ENCODE data around the gene MICALL2.

Gene MICALL2

GRCh38 chr7:1497293-1497927 lies 38.1 kb upstream of the MICALL2 start:
- in situ Hi-C loops (cut with HindIII; ENCODE audit: low sequenced_read_pairs), result no loop called here
- TF ChIP-seq CTCF (IDR thresholded peaks at IDR 0.05; ENCODE audit: low read depth, low read length), result no peak
- no peak overlapping the region for H3K4me3 ChIP-seq (ENCODE audit: low read depth, low read length)

GRCh38 chr7:1496531-1497292 lies 37.4 kb upstream of the MICALL2 start:
- in situ Hi-C loops (cut with HindIII; ENCODE audit: low sequenced_read_pairs), result no loop called here
- no peak overlapping the region for H3K4me3 ChIP-seq (ENCODE audit: low read depth, low read length)
- no peak for TF ChIP-seq CTCF (IDR thresholded peaks at IDR 0.05; ENCODE audit: low read depth, low read length)
- DNase-seq (ENCODE audit: low read depth, low spot score), result no peak

More at GRCh38 chr7:1497293-1497927, 38.1 kb upstream of the MICALL2 start:
- DNase-seq (ENCODE audit: low read depth, low spot score), result no peak

GRCh38 chr7:1495564-1496242 lies 36.4 kb upstream of the MICALL2 start:
- TF ChIP-seq CTCF (IDR thresholded peaks at IDR 0.05; ENCODE audit: low read depth, low read length), result no peak
- in situ Hi-C loops (cut with HindIII; ENCODE audit: low sequenced_read_pairs), result no loop called here
- H3K4me3 ChIP-seq (ENCODE audit: low read depth, low read length), result no peak overlapping the region
- no peak for DNase-seq (ENCODE audit: low read depth, low spot score)

- no peak for TF ChIP-seq CTCF (IDR thresholded peaks at IDR 0.05; ENCODE audit: low read depth, low read length)
- in situ Hi-C loops (cut with HindIII; ENCODE audit: low sequenced_read_pairs), result no loop called here
- DNase-seq (ENCODE audit: low read depth, low spot score), result no peak
- no peak overlapping the region for H3K4me3 ChIP-seq (ENCODE audit: low read depth, low read length)
Measured at GRCh38 chr7:1494866-1495563, 35.7 kb upstream of the MICALL2 start.

- in situ Hi-C loops (cut with HindIII; ENCODE audit: low sequenced_read_pairs), result no loop called here
- no peak for DNase-seq (ENCODE audit: low read depth, low spot score)
- TF ChIP-seq CTCF (IDR thresholded peaks at IDR 0.05; ENCODE audit: low read depth, low read length), result no peak
- no peak overlapping the region for H3K4me3 ChIP-seq (ENCODE audit: low read depth, low read length)
Measured at GRCh38 chr7:1494447-1494846, 35.2 kb upstream of the MICALL2 start.

- DNase-seq (ENCODE audit: low read depth, low spot score), result no peak
- TF ChIP-seq CTCF (IDR thresholded peaks at IDR 0.05; ENCODE audit: low read depth, low read length), result no peak
- in situ Hi-C loops (cut with HindIII; ENCODE audit: low sequenced_read_pairs), result no loop called here
- H3K4me3 ChIP-seq (ENCODE audit: low read depth, low read length), result no peak overlapping the region
Measured at GRCh38 chr7:1493571-1493970, 34.3 kb upstream of the MICALL2 start.

All from astrocyte of the spinal cord (primary cell).